WERI-Rb-1 (cell line): ENCODE data around the gene ZNF506.
A peak's percentile ranks its signal among the peaks of the same experiment; 100 is the strongest.
"Not testable (repeated sequence)": the region's sequence is repeated elsewhere in the genome, so short reads cannot be mapped to it uniquely, and the experiment has no call there.

ENCODE experiments used
- DNase-seq: peaks from one replicate; pipeline ENCODE4 v3.0.0-alpha.2; 2020
- H3K27ac ChIP-seq: fragments of 250-450 bp; sonication (Bioruptor Pico); 2 replicates; pipeline ENCODE4 v1.5.1; 2020; ENCODE audit warnings: mild to moderate bottlenecking, moderate library complexity
- H3K27me3 ChIP-seq: fragments of 250-450 bp; sonication (Bioruptor Pico); 2 replicates; pipeline ENCODE4 v1.5.1; 2021; ENCODE audit warnings: mild to moderate bottlenecking, low read depth, moderate library complexity; ENCODE audit not compliant: insufficient read depth, severe bottlenecking
- H3K36me3 ChIP-seq: fragments of 250-450 bp; sonication (Bioruptor Pico); 2 replicates; pipeline ENCODE4 v1.5.1; 2020; ENCODE audit warnings: mild to moderate bottlenecking, moderate library complexity
- H3K4me3 ChIP-seq: 2 replicates; pipeline ENCODE4 v1.5.1; 2011; ENCODE audit warnings: low read depth, mild to moderate bottlenecking, control low read depth, low read length
- H3K9me3 ChIP-seq: fragments of 250-450 bp; sonication (Bioruptor Pico); 2 replicates; pipeline ENCODE4 v1.5.1; 2021; ENCODE audit warnings: mild to moderate bottlenecking, moderate library complexity; ENCODE audit not compliant: severe bottlenecking
- CTCF ChIP-seq: IDR thresholded peaks from 2 replicates; pipeline ENCODE4 v1.5.1; 2011; ENCODE audit warnings: low read depth, mild to moderate bottlenecking, control low read depth, inconsistent platforms, low read length

ZNF506 gene

DNA sequence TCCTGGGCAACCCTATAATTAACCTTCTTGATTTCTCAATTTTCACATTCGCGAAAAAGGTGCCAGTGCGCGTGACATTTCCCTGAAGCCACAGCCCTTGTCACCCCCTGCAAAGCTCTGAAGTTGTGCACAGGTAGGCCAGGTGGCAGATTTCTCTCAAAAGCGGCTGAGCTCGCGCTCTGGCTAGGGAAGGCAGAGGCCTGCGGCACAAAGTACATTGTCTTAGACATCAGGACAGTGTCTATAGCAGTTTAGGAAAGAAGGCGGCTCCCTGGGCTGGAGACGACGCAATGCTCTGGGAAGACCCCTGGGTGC lies 45.7 kb downstream of the ZNF506 start:
- H3K27ac ChIP-seq = peak overlapping the region; percentile 80
- H3K4me3 ChIP-seq = peak overlapping the region; percentile 88
- no peak for DNase-seq
- H3K9me3 ChIP-seq = no peaks in the 10 kb centered on the region
- H3K27me3 ChIP-seq = no peaks in the 10 kb centered on the region
- no peak for TF ChIP-seq CTCF
- peaks cover 4% of the 10 kb centered on the region; the same call in 1 of the 2 replicates for H3K36me3 ChIP-seq

- Histone ChIP-seq H3K4me3 (no peak overlapping the region), H3K36me3 (peaks cover under 1% of the 10 kb centered on the region; the same call in 1 of the 2 replicates), H3K27ac (no peak overlapping the region), H3K9me3 (no peaks in the 10 kb centered on the region), H3K27me3 (no peaks in the 10 kb centered on the region)
- TF ChIP-seq CTCF = no peak
- no peak for DNase-seq
Measured at GRCh38 chr19:19774354-19775033, 47.1 kb downstream of the ZNF506 start.

GRCh38 chr19:19771963-19772362 lies 49.6 kb downstream of the ZNF506 start:
- not testable (repeated sequence) for H3K27ac ChIP-seq, H3K4me3 ChIP-seq, H3K27me3 ChIP-seq, H3K36me3 ChIP-seq, DNase-seq, H3K9me3 ChIP-seq

GRCh38 chr19:19769971-19770370 lies 51.6 kb downstream of the ZNF506 start:
- H3K27me3 ChIP-seq, H3K36me3 ChIP-seq, DNase-seq, H3K27ac ChIP-seq, H3K4me3 ChIP-seq, H3K9me3 ChIP-seq: not testable (repeated sequence)

- H3K27me3 ChIP-seq = no peaks in the 10 kb centered on the region
- H3K36me3 ChIP-seq = no peaks in the 10 kb centered on the region
- DNase-seq = no peak
- TF ChIP-seq CTCF = 0 out of 2 replicates have a peak, but pooled peaks have one; percentile 17
- no peak overlapping the region for H3K27ac ChIP-seq
- no peaks in the 10 kb centered on the region for H3K9me3 ChIP-seq
- no peak overlapping the region for H3K4me3 ChIP-seq
Measured at GRCh38 chr19:19758164-19758563, 63.4 kb downstream of the ZNF506 start.

DNA sequence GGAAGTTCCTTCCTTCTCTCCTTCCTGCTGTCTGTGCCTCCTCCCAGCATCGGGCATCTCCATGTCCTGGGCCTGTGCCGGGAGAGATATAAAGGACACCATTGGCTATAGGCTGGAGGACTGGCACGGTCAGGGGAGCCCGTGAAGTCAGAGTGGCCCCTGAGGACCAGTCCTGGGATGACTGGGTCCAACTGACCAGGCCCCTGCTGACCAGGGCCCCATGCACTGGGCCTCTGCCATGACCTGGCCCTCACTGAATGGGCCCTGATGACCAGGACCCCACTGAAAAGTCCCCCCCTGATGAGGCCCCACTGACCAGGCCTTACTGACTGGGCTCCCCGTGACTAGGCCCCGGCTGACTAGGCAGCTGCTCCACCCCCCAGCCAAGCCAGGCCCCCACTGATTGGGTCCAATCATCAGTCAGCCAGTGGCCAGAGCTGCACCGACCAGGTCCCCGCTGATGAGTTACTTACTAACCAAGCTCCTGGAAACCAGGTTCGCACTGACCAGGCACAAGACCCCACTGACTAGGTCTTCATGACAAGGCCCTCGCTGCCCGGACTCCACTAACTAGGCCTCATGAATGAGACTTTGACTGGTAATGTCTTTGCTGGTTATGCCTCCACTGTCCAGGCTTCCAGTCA lies 68.7 kb downstream of the ZNF506 start:
- Histone ChIP-seq H3K27ac (no peak overlapping the region), H3K9me3 (no peaks in the 10 kb centered on the region), H3K36me3 (no peaks in the 10 kb centered on the region), H3K4me3 (no peak overlapping the region), H3K27me3 (no peaks in the 10 kb centered on the region)
- no peak for DNase-seq
- no peak for TF ChIP-seq CTCF

DNA sequence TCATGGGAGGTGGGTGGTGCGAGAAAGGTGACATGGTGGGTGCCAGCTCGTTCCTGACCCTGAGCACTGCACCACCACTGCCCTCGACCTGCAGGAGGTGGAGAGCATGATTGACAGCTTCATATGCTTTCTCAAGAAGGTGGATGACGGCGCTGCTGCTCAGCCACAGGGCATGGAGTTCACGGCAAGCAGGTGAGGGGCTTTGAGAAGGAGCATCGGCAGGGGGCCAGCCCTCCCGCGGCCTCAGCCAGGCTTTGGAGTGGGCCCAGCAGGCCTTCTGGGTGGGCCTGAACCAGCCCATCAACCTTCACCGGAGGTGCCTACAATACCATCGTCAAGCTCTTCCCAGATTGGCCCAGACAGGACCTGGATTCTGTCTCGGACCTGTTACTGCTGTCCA lies 69.7 kb downstream of the ZNF506 start:
- no peak for TF ChIP-seq CTCF
- H3K36me3 ChIP-seq = no peaks in the 10 kb centered on the region
- no peaks in the 10 kb centered on the region for H3K9me3 ChIP-seq
- H3K27me3 ChIP-seq = no peaks in the 10 kb centered on the region
- no peak for DNase-seq
- no peak overlapping the region for H3K4me3 ChIP-seq
- no peak overlapping the region for H3K27ac ChIP-seq
